ENCODE measurements around the gene PLEKHH3.

The PLEKHH3 gene

GRCh38 chr17:42695500-42695899 lies 18.7 kb upstream of the PLEKHH3 start:
- no peak for TF ChIP-seq RAD21 (IDR thresholded peaks at IDR 0.05; ENCODE audit: low read depth)
- TF ChIP-seq EGR1 (IDR thresholded peaks at IDR 0.05) = no peak
- TF ChIP-seq TAF1 (IDR thresholded peaks at IDR 0.05; ENCODE audit: low read depth) = no peak

- TF ChIP-seq EGR1 (IDR thresholded peaks at IDR 0.05) (no peak), TEAD4 (IDR thresholded peaks at IDR 0.05) (no peak), RAD21 (IDR thresholded peaks at IDR 0.05; ENCODE audit: low read depth) (no peak), FOXM1 (IDR thresholded peaks at IDR 0.05; ENCODE audit: borderline replicate concordance, low read depth) (no peak), TAF1 (IDR thresholded peaks at IDR 0.05; ENCODE audit: low read depth) (no peak), CREB1 (IDR thresholded peaks at IDR 0.05; ENCODE audit: low read depth) (no peak), YY1 (IDR thresholded peaks at IDR 0.05; ENCODE audit: low read depth) (no peak), ZBTB7A (IDR thresholded peaks at IDR 0.05; ENCODE audit: low read depth) (no peak)
Observed at GRCh38 chr17:42694524-42694923, 17.7 kb upstream of the PLEKHH3 start.

GRCh38 chr17:42692489-42692888 lies 15.7 kb upstream of the PLEKHH3 start:
- no peak for TF ChIP-seq TAF1 (IDR thresholded peaks at IDR 0.05; ENCODE audit: low read depth)
- TF ChIP-seq TEAD4 (IDR thresholded peaks at IDR 0.05) = no peak
- TF ChIP-seq EGR1 (IDR thresholded peaks at IDR 0.05) = no peak
- TF ChIP-seq ZBTB7A (IDR thresholded peaks at IDR 0.05; ENCODE audit: low read depth) = no peak
- no peak for TF ChIP-seq USF1 (IDR thresholded peaks at IDR 0.05)
- no peak for TF ChIP-seq TCF12 (IDR thresholded peaks at IDR 0.05; ENCODE audit: low read depth)
- TF ChIP-seq RAD21 (IDR thresholded peaks at IDR 0.05; ENCODE audit: low read depth) = no peak
- TF ChIP-seq EP300 (IDR thresholded peaks at IDR 0.05; ENCODE audit: borderline replicate concordance) = no peak
- TF ChIP-seq YY1 (IDR thresholded peaks at IDR 0.05; ENCODE audit: low read depth) = no peak
- TF ChIP-seq CEBPB (IDR thresholded peaks at IDR 0.05) = no peak
- no peak for TF ChIP-seq MAX (IDR thresholded peaks at IDR 0.05)
- TF ChIP-seq REST (IDR thresholded peaks at IDR 0.05; ENCODE audit: low read depth) = no peak
- TF ChIP-seq FOXM1 (IDR thresholded peaks at IDR 0.05; ENCODE audit: borderline replicate concordance, low read depth) = no peak
- TF ChIP-seq CREB1 (IDR thresholded peaks at IDR 0.05; ENCODE audit: low read depth) = no peak
- TF ChIP-seq NFIC (IDR thresholded peaks at IDR 0.05) = no peak

GRCh38 chr17:42691021-42691545 lies 14.3 kb upstream of the PLEKHH3 start:
- TF ChIP-seq MAX (IDR thresholded peaks at IDR 0.05) (no peak), TAF1 (IDR thresholded peaks at IDR 0.05; ENCODE audit: low read depth) (no peak), REST (IDR thresholded peaks at IDR 0.05; ENCODE audit: low read depth) (no peak), TEAD4 (IDR thresholded peaks at IDR 0.05) (no peak), USF1 (IDR thresholded peaks at IDR 0.05) (no peak), TCF12 (IDR thresholded peaks at IDR 0.05; ENCODE audit: low read depth) (no peak), FOXM1 (IDR thresholded peaks at IDR 0.05; ENCODE audit: borderline replicate concordance, low read depth) (no peak), CEBPB (IDR thresholded peaks at IDR 0.05) (no peak), CREB1 (IDR thresholded peaks at IDR 0.05; ENCODE audit: low read depth) (no peak), EP300 (IDR thresholded peaks at IDR 0.05; ENCODE audit: borderline replicate concordance) (no peak), YY1 (IDR thresholded peaks at IDR 0.05; ENCODE audit: low read depth) (no peak), ZBTB7A (IDR thresholded peaks at IDR 0.05; ENCODE audit: low read depth) (no peak), EGR1 (IDR thresholded peaks at IDR 0.05) (no peak)

- TF ChIP-seq EP300 (IDR thresholded peaks at IDR 0.05; ENCODE audit: borderline replicate concordance) (no peak), TEAD4 (IDR thresholded peaks at IDR 0.05) (no peak), FOXM1 (IDR thresholded peaks at IDR 0.05; ENCODE audit: borderline replicate concordance, low read depth) (no peak), REST (IDR thresholded peaks at IDR 0.05; ENCODE audit: low read depth) (no peak), TAF1 (IDR thresholded peaks at IDR 0.05; ENCODE audit: low read depth) (no peak), EGR1 (IDR thresholded peaks at IDR 0.05) (no peak), ZBTB7A (IDR thresholded peaks at IDR 0.05; ENCODE audit: low read depth) (no peak), CEBPB (IDR thresholded peaks at IDR 0.05) (no peak), CREB1 (IDR thresholded peaks at IDR 0.05; ENCODE audit: low read depth) (no peak), RAD21 (IDR thresholded peaks at IDR 0.05; ENCODE audit: low read depth) (no peak), NFIC (IDR thresholded peaks at IDR 0.05) (no peak), MAX (IDR thresholded peaks at IDR 0.05) (no peak), TCF12 (IDR thresholded peaks at IDR 0.05; ENCODE audit: low read depth) (no peak), YY1 (IDR thresholded peaks at IDR 0.05; ENCODE audit: low read depth) (no peak), USF1 (IDR thresholded peaks at IDR 0.05) (no peak)
Observed at GRCh38 chr17:42690596-42690995, 13.8 kb upstream of the PLEKHH3 start.

Data from Ishikawa (cell line).